ENCODE results near the gene RRAGA. TPM values are rescaled to one million over a fixed set of nuclear protein-coding genes. Genes with fewer than 3 reads are reported as not detected.
A peak's percentile ranks its signal among the peaks of the same experiment; 100 is the strongest.
"Not testable (repeated sequence)": the region's sequence is repeated elsewhere in the genome, so short reads cannot be mapped to it uniquely, and the experiment has no call there.

RRAGA gene, protein sequence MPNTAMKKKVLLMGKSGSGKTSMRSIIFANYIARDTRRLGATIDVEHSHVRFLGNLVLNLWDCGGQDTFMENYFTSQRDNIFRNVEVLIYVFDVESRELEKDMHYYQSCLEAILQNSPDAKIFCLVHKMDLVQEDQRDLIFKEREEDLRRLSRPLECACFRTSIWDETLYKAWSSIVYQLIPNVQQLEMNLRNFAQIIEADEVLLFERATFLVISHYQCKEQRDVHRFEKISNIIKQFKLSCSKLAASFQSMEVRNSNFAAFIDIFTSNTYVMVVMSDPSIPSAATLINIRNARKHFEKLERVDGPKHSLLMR
- total RNA-seq: 90.5 TPM
- long read RNA-seq, transcript RRAGA-201 (1 exons, 1,589 nt): major isoform, 598 of 598 reads
- long read RNA-seq, partial matches to known transcripts: 0 of 598 reads
- long read RNA-seq, other reads (novel, unspliced or antisense): 0 of 598 reads

DNA sequence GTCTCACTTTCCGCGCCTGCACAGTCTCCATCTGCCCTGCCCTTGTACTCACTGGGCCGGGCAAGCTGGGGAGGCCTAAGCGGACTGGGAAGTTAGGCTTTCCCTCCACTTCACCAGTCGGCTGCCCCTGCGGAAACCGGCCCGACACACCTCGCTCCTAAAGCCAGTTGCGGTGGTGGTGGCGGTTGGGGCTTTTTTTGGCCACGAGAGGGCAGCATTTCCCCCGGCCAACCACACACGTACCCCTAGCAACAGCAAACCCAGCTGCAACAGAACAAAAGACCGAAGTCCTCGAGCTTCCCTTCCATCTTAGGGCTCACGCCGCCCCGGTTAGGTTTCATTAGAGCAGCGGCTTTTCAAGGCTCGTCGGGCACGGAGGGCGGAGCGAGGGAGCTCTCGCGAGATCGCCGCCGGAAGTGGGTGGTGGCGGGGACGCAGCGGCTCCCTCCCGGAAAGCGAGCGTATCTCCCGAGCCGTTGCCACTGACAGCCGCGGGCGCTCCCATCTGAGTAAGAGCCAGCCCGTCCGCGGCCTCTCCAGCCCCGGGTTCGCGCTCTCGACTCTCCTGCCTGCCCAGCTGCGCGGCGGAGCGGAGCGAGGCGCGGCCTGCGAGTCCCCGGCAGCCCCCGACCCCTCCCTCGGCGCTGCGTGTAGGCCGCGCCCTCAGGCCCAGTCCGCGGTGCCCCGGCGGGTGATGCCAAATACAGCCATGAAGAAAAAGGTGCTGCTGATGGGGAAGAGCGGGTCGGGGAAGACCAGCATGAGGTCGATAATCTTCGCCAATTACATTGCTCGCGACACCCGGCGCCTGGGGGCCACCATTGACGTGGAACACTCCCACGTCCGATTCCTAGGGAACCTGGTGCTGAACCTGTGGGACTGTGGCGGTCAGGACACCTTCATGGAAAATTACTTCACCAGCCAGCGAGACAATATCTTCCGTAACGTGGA is at the start of gene RRAGA:
Gene RRAGA (plus strand): TSS at position 462 of the 951 bp plus-strand sequence. CDS start 233 bp downstream, at position 695.
- DNase-seq (ENCODE audit: low spot score): peak; percentile 98

DNA sequence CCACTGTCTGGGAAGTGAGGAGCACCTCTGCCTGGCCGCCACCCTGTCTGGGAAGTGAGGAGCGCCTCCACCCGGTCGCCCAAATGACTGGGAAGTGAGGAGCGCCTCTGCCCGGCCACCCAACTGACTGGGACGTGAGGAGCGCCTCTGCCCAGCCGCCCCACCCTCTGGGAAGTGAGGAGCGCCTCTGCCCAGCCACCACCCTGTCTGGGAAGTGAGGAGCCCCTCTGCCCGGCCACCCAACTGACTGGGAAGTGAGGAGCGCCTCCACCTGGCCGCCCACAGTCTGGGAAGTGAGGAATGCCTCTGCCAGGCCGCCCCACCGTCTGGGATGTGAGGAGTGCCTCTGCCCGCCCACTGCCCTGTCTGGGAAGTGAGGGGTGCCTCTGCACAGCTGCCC is 49.1 kb upstream of the RRAGA start:
- no peak for DNase-seq (ENCODE audit: low spot score)

DNA sequence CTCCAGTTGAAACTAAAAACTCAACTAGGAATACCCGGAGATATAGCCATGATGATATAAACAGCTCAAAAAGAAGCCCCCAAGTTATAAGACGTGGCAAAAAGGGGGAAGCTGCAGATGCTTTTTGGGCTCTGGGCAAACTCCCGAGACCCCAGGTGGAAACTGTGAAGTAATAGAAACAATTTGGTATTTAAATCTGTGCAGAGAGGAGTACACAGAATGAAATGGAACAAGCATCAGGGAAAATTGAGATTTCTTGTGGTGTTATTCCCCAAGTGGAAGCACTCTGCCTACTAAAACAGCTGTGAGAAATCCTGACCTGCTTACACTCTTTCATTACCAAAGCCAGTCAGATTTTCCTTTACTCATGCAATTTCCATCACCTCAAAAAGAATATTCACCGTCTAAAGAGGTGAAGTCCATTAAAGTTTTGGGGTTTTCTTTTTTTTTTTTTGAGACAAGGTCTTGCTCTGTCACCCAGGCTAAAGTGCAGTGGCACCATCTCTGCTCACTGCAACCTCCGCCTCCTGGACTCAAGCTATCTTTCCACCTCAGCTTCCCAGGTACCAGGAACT is 39.7 kb upstream of the RRAGA start:
- DNase-seq (ENCODE audit: low spot score): no peak

DNA sequence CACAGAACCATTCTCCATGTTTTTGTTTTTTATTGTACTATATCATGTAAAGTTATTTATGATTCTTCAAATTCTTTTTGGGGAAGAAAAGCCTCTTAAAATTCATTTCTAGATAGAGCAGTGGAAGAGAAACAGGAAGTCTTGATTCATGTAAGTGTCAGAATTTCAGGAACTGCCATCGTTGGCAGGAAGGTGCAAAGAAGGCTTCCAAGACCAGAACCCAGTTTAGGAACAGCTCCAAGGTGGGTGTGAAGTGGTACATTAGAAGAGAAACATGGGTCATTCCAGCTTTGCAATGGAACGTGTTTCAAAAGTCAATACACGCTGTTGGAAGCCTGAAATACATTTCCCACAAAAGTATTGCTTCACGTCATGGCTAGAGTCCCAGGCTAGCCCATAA is 31.0 kb upstream of the RRAGA start:
- no peak for DNase-seq (ENCODE audit: low spot score)

DNA sequence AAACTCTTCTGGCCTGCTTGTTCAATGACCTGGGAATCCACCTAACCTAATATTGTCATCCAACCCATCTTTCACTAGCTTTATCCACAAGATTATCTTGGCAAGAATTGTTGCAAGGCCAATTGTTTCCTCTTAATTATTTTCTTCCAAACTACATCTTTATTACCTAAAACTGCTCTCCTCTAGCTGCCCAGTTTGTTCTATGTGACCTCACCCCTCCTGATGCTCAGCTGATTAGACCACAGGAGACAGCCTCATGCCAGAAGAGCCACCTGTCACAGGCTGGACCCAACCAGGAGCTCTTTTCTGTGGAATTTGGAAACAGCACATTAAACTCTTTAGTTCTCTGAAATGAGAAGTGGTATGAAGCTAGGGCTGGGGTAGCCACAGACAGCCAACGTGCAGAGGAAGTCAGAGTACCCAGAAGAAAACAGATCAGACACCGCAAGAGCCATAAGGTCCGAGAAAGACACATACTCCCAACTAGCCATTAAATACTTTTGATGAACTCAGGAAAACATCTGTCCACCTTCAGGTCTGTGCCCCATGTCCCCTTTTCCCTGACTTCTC is 28.3 kb upstream of the RRAGA start:
- DNase-seq (ENCODE audit: low spot score): no peak

DNA sequence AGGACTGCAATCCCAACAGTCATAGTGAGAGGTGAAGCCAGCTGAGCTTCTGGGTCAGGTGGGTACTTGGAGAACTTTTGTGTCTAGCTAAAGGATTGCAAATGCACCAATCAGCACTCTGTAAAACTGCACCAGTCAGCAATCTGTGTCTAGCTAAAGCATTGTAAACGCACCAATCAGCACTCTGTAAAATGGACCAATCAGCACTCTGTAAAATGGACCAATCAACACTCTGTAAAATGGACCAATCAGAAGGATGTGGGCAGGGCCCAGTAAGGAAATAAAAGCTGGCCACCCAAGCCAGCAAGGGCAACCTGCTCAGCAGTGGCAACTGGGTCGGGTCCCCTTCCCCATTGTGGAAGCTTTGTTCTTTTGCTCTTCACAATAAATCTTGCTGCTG is 27.6 kb upstream of the RRAGA start:
- DNase-seq (ENCODE audit: low spot score): not testable (repeated sequence)

DNA sequence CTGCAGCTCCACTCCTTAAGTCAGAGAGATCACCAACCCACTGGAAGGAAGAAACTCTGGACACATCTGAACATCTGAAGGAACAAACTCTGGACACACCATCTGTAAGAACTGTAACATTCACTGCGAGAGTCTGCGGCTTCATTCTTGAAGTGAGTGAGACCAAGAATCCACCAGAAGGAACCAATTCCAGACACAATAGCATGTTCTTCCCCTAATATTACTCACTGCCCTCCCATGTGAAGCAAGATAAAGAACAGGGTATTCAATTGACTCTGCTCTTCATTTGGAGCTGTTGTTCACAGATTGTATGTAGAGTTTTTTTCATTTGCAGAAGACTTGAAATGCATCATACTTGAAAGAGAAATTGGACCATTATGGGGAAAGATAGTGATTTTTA is 27.0 kb upstream of the RRAGA start:
- DNase-seq (ENCODE audit: low spot score): no peak

DNA sequence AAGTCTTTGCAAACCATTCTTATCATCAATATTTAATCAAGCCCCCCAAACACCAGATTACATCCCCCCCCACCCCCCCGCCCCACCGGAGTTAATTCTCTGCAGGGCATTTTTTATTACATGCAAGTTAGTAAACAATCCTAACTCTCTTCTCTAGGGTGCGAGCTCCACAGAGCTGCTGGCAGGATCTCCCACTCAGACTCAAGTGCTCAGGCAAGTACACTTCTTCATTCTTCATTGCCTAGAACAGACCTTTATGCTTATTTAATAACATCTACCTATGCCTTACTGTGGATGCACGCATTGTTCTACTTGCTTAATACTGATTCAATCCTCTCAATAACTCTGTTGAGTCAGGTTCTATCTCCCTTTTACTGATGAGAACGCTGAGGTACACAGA is 26.1 kb upstream of the RRAGA start:
- no peak for DNase-seq (ENCODE audit: low spot score)

DNA sequence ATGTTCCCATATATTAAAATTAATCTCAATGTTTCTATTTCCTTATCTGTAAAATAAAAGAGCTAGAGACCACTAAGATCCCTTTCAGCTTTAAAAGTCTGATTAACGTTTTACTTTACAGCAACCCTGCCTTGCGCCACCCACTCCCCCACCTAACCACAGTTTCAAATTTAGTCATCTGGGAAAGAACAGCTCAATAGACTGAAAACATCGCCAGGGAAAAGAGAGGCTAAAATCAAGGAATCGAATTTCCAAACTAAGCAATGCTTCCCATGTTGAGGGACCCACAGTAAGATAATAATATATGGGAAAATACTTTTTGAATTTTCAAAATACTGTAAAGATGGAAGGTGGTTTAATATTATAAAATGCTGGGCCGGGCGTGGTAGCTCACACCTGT is 22.9 kb upstream of the RRAGA start:
- no peak for DNase-seq (ENCODE audit: low spot score)

DNA sequence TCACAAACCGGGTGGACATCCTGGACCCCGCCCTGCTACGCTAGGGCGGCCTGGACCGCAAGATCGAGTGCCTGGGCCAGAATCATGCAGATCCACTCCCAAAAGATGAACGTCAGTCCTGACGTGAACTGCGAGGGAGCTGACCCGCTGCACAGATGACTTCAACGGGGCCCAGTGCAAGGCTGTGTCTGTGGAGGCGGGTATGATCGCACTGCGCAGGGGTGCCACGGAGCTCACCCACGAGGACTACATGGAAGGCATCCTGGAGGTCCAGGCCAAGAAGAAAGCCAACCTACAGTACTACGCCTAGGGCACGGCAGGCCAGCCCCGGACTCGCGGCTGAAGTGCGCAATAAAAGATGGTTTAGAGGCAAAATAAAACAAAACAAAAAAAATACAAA is 21.4 kb upstream of the RRAGA start:
- DNase-seq (ENCODE audit: low spot score): no peak

DNA sequence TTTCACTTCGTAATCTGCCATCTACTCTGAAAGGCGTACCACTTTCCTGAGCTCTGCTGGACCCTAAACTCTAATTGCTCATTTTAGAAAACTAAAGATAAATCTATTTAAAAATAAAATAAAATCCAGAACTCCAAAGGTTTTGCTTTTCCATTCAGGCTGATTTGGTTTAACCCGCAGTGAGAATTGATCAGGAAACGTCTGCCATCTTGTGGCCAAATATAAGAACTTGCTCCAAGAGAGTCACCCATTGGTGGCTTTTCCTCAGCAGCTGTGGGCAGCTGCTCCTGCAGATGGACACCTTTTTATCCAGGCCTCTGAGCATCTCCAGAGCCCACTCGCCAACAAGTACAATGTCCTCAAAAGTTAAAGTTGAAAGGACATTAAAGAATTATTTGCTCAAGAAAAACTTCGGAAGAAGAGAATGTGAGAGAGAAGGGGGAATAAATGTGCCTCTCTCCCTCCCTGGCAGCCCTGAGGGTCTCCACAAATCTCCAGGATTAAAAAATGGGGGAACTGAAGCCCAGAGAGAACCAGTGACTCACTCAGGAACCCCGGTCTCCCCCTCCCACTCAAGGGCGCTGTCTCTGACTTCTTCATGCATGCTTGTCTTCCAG is 20.3 kb upstream of the RRAGA start:
- no peak for DNase-seq (ENCODE audit: low spot score)

DNA sequence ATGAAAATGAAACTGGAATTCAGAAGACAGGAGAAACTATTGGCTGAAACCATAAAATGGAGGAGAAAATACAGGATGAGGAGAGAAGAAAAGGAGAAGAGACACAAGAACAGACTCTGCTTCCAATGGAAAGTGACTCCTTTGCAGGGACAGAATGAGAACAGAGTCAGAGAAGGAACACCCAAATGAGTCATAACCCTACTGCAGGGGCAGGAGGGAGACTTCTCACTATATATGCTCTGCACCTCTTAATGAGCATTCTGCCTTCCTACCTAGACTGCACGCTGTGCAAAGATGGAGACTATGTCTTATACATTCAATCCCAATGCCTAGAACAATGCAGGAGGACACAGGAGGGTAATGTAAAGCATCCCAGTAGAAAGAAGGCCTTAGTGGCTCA is 18.3 kb upstream of the RRAGA start:
- no peak for DNase-seq (ENCODE audit: low spot score)

DNA sequence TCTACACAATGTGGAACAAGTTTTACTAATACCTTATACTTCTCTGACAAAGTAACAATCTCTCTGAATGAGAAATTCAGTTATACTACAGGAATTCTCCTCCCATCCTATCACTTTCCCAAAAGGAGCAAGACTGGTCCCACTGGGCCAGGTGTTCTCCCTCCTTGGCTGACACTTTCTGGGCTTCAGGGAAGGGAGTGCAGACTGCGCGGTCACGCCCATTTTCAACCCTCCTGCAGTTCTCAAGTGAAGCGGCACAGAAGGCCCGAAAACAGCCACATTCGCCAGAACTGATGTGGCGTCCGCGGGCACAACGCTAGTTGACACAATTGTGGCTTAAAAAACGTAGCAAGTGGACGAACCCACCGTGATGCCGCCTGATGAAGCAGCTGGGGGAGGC is 16.8 kb upstream of the RRAGA start:
- no peak for DNase-seq (ENCODE audit: low spot score)

DNA sequence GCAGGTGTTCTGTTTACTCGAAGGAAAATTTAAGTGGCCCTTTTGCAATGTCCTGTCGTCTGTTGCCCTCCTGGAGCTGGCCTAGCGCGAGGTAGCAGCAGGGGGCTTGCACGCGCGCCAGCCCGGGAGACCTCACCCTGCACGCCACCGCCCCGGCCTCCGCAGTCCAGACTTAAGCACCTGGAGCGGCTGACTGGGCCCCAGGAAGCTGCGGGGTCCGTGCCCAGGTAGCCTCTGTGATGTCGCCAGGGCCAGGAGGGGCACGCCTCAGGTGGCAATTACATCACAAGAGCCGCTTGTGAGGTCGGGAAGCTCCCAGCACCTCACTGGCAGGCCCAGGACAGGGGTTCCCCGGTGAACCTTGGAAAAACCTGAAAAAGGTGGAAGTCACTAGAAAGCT is 16.2 kb upstream of the RRAGA start, which contains the start of gene SAXO1:
Gene SAXO1 (minus strand): TSS at position 195 of the 400 bp plus-strand sequence. CDS start 301 bp downstream, outside the sequence.
- DNase-seq (ENCODE audit: low spot score): no peak

DNA sequence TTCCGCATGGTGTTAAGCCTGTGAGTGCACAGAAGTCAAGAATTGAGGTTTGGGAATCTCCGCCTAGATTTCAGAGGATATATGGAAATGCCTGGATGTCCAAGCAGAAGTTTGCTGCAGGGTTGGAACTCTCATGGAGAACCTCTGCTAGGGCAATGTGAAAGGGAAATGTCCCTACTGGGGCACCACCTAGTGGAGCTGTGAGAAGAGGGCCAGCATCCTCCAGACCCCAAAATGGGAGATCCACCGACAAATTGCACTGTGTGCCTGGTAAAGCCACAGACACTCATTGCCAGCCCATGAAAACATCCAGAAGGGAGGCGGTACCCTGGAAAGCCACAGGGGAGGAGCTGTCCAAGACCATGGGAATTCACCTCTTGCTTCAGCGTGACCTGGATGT is 12.6 kb upstream of the RRAGA start:
- no peak for DNase-seq (ENCODE audit: low spot score)

DNA sequence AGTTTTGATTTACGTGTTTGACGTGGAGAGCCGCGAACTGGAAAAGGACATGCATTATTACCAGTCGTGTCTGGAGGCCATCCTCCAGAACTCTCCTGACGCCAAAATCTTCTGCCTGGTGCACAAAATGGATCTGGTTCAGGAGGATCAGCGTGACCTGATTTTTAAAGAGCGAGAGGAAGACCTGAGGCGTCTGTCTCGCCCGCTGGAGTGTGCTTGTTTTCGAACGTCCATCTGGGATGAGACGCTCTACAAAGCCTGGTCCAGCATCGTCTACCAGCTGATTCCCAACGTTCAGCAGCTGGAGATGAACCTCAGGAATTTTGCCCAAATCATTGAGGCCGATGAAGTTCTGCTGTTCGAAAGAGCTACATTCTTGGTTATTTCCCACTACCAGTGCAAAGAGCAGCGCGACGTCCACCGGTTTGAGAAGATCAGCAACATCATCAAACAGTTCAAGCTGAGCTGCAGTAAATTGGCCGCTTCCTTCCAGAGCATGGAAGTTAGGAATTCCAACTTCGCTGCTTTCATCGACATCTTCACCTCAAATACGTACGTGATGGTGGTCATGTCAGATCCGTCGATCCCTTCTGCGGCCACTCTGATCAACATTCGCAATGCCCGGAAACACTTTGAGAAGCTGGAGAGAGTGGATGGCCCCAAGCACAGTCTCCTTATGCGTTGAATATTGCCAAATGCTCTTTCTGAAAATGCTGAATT is 850 bp downstream of the RRAGA start:
- no peak for DNase-seq (ENCODE audit: low spot score)

DNA sequence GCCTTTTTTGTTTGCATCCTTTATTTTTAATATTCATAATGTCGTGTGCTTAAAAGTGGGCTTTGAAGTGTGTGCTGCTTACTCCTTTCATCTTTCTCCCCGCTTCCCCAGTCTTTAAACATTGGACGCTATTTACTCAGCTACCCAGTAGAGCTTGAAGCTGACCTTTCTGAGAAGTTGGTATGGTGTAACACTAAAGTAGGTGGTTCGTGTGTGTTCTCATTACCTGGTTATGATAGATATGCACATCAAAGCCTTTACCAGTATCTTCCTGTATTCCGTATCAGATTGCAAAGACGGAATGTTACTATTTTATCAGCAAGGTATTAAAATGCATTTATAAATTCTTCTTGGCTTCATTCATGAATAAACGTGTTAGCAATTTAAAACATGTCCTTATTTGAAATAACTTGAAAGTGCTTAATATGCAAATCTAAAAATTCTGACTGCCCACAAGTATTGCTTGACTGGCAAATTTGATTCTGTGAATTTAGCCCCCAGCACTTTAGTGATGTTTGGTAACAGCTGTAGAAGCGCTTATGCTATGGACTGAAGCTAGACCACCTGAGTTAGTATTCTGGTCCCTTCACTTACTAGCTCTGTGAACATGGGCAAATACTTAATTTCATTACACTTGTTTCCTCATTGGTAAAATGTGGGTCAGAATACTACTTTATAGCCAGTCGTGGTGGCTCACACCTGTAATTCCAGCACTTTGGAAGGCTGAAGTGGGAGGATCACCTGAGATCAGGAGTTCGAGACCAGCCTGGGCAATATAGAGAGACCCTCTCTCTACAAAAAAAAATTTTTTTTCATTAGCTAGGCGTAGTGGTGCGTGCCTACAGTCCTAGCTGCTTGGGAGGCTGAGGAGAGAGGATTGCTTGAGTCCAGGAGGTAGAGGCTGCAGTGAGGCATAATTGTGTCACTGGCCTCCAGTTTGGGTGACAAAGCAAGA is 1.7 kb downstream of the RRAGA start:
- DNase-seq (ENCODE audit: low spot score): no peak

DNA sequence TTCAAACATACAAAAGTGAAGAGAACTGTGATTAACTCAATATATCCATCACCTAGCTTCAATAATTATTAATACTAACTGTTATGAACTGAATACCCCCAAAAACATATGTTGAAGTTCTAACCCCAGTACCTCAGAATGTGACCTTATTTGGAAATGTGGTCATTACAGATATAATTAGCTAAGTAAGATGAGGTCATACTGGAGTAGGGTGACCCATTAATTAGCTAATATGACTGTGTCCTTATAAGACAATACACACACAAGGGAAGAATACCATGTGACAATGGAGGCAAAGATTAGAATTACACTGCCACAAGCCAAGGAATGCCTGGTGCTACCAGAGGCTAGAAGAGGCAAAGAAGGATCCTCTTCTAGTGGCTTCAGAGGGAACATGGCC is 7.8 kb downstream of the RRAGA start:
- DNase-seq (ENCODE audit: low spot score): no peak

DNA sequence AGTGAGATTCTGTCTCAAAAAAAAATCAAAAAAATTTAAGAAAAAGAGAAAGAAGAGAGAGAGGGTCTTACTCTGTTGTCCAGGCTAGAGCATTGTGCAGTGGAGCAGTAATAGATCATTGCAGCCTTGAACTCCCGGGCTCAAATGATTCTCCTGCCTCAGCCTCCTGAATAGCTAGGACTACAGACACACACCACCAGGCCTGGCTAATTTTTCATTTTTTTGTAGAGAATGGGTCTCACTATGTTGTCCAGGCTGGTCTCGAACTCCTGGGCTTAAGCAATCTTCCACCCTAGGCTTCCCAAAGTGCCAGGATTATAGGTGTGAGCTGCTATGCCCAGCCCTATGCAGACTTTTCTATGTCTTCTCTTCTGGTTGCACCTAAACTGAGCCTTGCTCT is 25.0 kb downstream of the RRAGA start:
- no peak for DNase-seq (ENCODE audit: low spot score)

Measured in mesenteric fat pad (tissue), 1 donor.